NB4 (cell line): ENCODE results near the gene GNAO1.

Source experiments
- CTCF ChIP-seq: IDR thresholded peaks from one replicate; pipeline ENCODE4 v1.5.1; 2012; ENCODE audit warnings: low read depth, low read length
- MAX ChIP-seq: IDR thresholded peaks from 2 replicates; pipeline ENCODE4 v1.6.1; 2011; ENCODE audit warnings: low read depth, low read length
- POLR2A ChIP-seq: IDR thresholded peaks from 2 replicates; pipeline ENCODE4 v1.6.1; 2011; ENCODE audit warnings: mild to moderate bottlenecking; ENCODE audit not compliant: insufficient read length; ENCODE audit errors: extremely low read depth

GRCh38 chr16:56312556-56312955 is 121.3 kb downstream of the GNAO1 start:
- TF ChIP-seq CTCF, result no peak
- no peak for TF ChIP-seq MAX
- TF ChIP-seq POLR2A, result no peak
